ENCODE data around the gene MMP14.

Gene MMP14

DNA sequence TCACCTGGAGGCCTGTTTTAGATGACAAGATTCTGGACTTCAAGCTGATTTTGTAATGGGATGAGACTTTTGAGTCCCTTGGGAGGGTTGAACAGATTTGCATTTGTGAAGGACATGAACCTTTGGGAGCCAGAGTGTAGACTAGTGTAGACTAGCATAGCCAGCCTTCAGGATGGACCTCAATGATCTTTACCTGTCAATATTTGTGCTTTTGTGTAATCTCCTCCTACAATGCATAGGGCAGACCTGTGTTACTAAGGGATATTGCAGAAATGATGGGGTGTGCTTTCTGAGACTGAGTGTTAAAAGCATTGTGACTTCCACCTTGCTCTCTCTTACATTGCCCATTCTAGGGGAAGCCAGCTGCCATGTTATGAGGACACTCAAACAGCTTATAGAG, 25.3 kb downstream of the MMP14 start:
- DNase-seq: no peak

DNA sequence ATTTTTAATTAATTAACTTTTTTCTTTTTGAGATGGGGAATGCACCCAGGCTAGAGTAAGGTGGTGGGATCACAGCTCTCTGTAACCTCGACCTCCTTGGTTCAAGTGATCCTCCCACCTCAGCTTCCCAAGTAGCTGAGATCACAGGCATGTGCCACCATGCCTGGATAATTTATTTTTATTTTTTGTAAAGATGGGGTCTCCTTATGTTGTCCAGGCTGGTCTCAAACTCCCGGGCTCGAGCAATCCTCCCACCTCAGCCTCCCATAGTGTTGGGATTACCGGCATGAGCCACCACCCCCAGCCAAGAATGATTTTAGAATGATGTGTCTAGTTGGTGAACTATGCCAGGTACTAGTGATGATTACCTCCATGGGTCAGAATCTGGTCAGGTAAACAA, 28.6 kb downstream of the MMP14 start:
- no peak for DNase-seq

DNA sequence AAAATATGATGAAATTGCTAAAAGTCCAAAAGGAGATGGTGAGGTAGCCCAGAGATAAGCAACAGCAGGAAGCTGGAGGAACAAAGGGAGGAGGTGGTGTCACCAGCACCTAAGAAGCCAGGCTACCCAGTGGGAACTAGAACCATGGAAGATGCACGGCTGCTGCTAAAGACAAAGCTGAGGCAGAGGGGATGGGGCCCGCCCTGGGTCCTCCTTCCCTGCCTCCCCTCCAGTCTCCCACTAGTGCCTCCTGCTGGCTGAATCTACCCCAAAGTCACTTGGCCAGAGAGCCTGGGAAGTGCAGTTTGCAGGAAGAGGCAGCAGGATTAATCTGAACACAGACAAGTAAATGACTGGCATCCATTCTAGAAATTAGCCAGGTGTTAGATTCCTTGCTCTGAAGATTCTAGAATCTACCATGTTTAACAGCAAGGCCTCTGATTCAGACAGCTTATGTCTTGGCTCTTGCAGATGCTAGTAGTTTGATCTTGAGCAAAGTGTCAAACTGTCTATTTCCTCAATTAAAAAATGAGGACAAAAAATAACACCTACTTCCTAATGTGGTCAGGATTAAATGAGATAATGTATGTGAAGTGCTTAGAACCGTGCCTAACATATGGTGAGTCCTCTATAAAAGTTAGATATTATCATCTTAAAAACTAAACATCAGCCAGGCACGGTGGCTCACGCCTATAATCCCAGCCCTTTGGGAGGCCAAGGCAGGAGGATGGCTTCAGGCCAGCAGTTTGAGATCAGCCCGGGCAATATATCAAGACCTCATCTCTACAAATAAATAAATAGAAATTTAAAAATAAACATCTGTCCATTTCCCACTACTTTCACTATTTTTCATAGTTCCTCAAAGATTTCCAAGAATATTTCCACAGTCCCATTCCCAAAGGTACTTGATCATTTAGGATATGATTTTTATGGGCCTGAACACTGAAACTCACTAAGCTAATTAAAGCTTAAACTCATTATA, 29.3 kb downstream of the MMP14 start:
- peak; percentile 18 for DNase-seq

DNA sequence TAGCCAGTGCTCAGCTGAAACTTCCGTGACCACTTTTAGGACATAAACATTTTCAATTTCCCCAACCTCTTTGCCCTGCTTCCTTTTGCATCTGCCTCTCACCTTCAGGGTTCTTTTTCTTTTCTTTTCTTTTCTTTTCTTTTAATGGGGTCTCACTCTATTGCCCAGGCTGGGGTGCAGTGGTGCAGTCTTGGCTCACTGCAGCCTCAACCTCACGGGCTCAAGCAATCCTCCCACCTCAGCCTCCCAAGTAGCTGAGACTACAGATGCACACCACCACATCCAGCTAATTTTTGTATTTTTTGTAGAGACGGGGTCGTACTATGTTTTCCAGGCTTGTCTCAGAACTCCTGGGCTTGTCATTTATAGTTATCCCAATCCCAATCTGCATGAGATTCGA, 30.5 kb downstream of the MMP14 start:
- DNase-seq: no peak

DNA sequence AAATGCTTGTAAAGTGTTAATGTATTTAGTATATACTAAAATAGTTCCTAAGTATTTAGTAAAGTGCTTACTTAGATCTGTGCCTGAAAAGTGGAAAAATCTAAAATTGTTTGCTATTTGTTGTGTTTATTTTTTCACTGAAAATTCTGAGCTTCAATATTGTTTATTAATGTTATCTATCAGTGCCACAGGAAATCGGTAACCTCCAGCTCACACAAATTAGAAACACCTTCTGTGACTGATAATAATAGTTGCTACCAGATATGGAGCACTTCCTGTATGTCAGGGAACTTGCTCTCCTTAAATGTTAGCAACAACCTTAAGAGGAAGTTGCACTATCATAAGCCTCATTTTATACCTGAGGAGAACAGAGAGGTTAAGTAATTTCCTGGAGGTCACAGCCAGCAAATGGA, 34.4 kb downstream of the MMP14 start:
- DNase-seq: no peak

DNA sequence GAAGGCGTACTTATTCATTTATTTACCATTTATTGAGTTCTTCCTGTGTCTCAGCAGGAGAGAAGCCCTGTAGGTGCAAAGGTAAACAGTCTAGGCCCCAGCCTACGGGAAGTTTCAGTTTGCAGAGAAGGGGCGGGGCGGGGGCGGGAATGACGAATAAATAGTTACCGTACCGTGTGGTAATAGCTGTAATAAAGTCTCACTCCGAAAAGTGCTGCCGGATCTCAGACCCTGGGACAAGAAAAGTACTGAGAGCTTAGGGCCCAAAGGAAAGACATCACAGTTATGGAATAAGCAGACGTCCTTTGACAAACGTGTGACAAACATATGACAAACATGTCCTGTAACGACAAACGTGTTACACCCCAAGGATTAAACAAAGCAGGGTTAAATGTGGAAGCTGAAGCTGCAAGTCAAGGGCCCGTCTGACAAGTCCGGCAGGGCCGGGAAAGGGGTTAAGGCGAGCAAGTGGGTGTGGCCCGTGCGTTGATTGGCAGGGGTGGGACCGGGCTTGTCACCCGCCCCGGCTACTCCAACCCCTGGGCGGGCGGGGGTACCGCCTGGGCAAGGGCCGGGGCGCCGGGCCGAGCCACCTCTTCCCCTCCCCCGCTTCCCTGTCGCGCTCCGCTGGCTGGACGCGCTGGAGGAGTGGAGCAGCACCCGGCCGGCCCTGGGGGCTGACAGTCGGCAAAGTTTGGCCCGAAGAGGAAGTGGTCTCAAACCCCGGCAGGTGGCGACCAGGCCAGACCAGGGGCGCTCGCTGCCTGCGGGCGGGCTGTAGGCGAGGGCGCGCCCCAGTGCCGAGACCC, 35.0 kb downstream of the MMP14 start, which contains the start of gene LRP10:
Gene LRP10 (plus strand): TSS at position 517 of the 809 bp plus-strand sequence. CDS start 564 bp downstream, outside the sequence.
- peak; percentile 84 for DNase-seq

DNA sequence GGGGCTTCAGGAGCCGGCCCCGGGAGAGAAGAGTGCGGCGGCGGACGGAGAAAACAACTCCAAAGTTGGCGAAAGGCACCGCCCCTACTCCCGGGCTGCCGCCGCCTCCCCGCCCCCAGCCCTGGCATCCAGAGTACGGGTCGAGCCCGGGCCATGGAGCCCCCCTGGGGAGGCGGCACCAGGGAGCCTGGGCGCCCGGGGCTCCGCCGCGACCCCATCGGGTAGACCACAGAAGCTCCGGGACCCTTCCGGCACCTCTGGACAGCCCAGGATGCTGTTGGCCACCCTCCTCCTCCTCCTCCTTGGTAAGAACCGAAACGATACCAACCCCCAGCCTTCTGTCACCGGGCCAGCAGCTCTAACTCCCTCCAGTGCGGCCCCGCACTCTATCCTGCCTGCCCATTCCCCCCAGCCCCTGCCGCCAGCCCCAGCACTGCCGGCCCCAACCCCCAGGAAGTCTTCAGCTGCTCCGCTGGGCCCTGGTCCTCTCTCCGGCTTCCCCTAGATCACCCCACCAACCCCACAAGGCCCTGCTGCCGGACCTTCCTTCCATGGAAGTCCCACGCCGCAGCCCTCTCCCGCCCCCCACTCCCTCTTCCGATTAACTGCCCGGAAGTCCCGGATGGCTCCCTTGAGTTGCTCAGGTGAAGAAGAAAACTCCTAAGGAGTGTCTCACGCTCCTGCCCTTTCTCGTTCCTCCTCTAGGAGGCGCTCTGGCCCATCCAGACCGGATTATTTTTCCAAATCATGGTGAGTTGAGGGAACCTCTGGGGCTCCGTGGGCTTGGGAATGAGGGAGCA, 35.8 kb downstream of the MMP14 start:
- DNase-seq: peak; percentile 68

DNA sequence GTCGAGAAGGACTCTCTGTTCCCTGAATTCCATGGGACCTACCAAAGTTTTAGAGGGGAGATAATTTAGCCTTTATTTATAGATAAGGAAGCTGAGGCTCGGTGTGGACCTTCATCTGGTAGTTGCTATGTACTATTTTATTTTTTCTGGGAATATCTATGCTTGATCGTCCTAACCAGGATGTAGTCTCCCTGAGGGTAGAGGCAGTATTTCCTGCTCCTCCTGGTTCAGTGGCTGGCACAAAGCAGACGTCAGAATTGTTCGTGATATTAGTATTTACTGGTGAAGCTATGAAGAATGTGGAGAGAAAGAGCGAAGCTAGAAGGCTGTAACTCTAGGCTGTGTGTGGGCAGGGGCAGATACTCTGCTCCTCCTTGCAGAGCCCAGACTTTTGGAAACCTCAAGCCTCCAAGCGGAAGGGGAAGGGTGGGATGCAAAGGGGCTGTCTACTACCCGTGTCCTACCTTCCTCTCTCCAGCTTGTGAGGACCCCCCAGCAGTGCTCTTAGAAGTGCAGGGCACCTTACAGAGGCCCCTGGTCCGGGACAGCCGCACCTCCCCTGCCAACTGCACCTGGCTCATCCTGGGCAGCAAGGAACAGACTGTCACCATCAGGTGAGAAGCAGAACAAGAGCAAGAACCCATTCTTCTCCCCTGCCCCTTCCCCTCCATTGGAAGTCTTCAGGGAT, 36.6 kb downstream of the MMP14 start:
- no peak for DNase-seq

DNA sequence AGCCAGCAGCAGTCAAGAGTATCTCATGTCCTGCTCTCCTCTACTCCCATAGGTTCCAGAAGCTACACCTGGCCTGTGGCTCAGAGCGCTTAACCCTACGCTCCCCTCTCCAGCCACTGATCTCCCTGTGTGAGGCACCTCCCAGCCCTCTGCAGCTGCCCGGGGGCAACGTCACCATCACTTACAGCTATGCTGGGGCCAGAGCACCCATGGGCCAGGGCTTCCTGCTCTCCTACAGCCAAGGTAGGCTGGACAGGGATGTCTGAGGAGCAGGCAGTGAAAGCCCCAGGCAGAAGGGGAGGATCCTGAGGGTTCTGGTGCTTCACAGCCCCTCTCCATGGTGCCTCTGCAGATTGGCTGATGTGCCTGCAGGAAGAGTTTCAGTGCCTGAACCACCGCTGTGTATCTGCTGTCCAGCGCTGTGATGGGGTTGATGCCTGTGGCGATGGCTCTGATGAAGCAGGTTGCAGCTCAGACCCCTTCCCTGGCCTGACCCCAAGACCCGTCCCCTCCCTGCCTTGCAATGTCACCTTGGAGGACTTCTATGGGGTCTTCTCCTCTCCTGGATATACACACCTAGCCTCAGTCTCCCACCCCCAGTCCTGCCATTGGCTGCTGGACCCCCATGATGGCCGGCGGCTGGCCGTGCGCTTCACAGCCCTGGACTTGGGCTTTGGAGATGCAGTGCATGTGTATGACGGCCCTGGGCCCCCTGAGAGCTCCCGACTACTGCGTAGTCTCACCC, 38.8 kb downstream of the MMP14 start:
- DNase-seq: no peak

DNA sequence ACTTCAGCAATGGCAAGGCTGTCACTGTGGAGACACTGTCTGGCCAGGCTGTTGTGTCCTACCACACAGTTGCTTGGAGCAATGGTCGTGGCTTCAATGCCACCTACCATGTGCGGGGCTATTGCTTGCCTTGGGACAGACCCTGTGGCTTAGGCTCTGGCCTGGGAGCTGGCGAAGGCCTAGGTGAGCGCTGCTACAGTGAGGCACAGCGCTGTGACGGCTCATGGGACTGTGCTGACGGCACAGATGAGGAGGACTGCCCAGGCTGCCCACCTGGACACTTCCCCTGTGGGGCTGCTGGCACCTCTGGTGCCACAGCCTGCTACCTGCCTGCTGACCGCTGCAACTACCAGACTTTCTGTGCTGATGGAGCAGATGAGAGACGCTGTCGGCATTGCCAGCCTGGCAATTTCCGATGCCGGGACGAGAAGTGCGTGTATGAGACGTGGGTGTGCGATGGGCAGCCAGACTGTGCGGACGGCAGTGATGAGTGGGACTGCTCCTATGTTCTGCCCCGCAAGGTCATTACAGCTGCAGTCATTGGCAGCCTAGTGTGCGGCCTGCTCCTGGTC, 39.4 kb downstream of the MMP14 start:
- DNase-seq: no peak

DNA sequence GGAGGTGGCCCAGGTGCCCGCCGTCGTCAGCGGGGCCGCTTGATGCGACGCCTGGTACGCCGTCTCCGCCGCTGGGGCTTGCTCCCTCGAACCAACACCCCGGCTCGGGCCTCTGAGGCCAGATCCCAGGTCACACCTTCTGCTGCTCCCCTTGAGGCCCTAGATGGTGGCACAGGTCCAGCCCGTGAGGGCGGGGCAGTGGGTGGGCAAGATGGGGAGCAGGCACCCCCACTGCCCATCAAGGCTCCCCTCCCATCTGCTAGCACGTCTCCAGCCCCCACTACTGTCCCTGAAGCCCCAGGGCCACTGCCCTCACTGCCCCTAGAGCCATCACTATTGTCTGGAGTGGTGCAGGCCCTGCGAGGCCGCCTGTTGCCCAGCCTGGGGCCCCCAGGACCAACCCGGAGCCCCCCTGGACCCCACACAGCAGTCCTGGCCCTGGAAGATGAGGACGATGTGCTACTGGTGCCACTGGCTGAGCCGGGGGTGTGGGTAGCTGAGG, 40.7 kb downstream of the MMP14 start:
- DNase-seq: no peak

DNA sequence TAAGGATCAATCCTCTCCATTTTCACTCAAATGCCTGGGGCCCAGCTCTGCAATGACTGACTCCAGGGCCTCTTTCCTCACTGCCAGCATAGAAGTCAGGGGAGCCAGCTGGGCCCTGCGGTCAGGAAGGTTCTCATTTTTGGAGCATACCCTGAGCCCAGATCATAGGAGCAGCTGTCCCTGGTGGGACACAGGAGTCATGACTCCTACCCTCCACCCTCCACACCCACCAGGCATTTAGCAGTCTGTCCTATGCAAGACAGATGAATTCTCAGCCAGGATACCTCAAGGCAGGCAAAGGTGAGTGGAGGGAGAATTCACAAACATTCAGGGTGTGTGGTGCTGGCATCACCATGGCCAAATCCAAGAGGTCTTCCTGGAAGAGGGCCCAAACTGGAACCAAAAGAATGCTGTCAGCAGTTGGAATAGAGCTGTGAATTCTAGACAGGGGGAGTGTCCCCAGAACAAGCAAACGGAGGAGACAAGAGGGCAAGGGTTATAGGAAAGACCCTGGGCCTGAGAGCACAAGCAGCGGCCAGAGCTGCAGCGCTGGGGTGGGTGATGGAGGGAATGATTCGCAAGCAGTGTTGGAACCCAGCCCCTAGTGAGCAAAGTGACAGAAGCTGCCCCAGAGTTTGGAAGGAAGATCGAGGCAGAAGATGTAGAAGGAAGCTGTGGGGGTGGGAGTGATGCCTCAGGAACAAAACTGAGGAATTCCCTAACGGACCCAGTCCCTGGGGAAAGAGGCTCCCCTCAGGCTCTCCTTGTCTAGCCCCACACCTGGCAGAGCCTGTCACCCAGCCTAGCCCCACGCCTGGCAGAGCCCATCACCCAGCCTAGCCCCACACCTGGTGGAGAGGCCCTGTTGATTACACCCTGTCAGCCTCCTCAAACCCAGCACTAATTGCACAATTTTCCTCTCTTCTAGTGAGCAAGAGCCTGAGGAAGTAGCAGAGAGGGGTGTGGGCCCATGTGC, 42.2 kb downstream of the MMP14 start:
- no peak for DNase-seq

DNA sequence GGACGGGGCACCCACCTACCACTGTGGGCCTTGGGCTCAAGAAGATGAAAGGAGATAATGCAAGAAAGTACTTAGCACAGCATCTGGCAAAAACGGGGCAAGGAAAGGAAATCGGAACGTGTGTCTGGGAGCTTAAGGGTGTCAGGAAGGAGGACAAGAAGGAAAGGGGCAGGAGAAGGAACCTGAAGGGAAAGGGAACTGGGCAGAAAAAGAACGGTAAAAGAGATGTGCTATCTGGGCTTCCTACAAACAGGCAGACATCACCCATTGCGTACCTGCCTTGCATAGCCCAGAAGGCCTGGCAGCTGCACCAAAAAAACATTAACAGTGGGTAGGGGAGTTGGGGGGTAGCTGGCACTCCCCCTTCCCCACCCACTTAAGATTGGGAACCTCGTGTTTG, 45.7 kb downstream of the MMP14 start:
- DNase-seq: no peak

DNA sequence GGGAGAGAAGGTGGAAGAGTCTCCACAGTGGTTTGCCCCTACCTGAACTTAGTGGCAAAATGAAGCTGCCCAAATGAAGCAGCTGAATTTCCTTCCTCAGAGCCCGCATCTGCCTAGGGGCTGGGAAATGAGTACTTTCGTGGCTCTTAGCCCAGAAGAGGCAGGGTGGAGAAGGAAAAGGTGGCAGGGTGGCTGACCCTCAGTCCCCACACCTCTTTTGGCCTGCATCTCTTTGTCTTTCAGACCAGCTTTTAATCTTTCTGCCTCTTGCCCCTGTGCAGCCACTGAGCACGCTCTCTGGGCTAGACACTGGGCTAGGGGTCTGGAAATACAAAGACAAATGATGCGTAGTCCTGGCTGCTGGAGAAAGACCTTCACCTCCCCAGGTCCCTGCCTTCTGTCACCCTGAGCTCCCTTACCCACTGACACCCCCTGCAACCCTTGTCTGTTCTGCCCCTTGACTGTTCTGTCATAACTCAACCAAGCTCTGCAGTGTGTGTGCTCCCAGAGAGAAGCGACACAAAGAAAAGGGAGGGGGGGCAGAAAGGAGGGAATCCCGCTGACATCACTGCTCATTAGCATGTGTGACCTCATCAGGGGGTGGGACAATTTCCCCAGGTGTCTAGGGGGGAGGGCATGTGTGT, 46.3 kb downstream of the MMP14 start:
- peak; percentile 23 for DNase-seq

DNA sequence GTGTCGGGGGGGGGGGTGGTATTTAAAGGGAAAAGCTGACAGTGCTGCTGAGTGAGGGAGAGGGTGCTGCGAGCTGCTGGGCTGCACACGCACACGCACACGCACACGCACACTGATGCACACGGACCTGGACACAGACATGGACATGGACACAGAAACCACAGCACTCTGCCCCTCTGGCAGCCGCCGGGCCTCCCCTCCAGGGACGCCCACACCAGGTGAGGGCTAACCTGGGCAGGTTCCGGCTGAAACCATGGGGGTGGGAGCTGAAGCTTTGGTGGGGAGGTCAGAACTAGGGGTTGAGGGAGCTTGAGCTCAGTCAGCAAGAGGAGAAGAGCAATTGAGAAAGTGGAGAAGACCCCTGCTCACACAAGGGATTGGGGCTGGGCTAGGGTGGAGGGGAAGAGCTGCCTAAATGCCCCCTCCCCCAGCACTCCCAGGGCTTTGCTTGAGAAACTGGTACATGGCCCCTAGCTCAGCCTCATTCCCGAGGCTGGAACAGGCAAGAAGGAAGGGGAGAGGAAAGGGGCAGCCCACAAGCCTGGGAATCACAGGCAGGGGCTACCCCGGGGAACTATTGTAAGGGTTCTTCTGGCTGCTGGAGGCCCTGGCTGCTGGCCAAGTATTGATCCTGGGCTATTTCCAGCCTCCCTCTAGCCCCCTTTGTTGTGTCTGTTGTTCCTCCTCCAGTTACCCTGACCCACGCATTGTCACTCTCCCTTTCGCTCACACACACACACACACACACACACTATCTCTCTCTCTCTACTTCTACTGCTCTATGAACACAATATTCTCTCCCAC, 47.0 kb downstream of the MMP14 start, which contains the start of gene REM2:
Gene REM2 (plus strand): TSS at position 50 of the 804 bp plus-strand sequence. CDS start 66 bp downstream, at position 116.
- DNase-seq: no peak

DNA sequence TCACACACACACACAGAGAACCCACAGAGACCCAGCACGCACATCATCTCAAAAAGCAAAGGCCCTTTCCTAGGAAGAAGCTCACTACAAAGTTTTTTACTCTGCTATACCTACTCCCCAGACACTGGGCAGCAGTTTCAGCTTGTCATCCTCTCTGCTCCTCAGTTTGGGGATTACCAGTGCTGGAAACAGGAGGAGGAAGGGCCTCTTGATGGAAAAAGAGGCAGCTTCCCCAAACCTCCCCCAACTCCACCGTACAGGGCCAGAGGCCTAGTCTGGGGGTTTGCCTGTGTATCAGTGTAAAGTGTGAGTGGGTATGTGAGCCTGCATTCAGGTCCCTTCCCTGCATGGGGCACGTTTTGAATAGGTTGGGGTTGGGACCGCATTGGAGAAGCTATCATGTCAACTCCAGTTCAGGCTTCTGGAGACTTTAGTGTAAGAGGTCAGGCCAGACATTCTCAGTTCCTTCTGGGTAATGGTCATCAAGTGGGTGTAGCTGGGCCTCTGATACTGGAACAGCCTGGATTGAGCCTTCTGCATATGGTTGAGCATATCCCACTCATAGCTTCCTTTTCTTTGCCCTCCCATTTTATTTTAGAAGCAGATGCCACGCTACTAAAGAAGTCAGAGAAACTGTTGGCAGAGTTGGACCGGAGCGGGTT, 47.8 kb downstream of the MMP14 start:
- DNase-seq: no peak

DNA sequence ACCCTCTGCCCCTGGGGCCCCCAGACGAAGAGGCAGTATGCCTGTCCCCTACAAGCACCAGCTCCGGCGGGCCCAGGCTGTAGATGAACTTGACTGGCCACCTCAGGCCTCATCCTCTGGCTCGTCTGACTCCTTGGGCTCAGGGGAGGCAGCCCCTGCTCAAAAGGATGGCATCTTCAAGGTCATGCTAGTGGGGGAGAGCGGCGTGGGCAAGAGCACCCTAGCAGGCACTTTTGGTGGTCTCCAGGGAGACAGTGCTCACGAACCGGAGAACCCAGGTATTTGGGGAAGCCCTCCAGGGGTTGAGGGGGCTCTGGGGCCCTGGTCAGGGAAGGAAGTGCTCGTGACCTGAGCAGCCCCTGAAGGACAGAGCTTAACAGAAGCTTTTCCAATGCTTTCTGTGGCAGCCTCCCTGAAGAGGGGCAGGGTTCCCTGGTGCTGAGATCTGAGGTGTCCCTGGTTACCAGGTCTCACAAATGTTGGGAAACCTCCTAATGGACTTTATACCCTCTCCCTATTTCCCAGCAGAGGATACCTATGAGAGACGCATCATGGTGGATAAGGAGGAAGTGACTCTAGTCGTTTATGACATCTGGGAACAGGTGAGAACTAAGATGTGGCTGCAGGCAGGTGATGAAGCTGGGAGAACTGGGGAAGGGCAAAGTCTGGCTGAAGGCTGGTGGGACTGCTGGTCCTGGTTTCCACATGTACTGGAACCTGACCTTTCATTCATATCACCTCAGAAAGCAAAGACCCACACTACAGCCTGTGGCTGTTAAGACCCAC, 48.5 kb downstream of the MMP14 start:
- DNase-seq: no peak

Data from stimulated activated CD4-positive, alpha-beta T cell treated with anti-CD3 and anti-CD28 coated beads, Interleukin-1b, Interleukin-23, amount 100 ng/mL, for 48 hours (primary cell).